Ovary (tissue), 3 donors: ENCODE measurements around the gene SHISA2.
"Not testable (repeated sequence)": the region's sequence is repeated elsewhere in the genome, so short reads cannot be mapped to it uniquely, and the experiment has no call there.

Source experiments
- CTCF ChIP-seq, 3 donors: fragments of 450-650 bp in 2 of 3; fragments of 200-600 bp in 1 of 3; IDR thresholded peaks; one replicate each; pipeline versions ENCODE4 v1.5.1 to v1.8.0; 2016 to 2022; ENCODE audit warnings: antibody characterized with exemption in 3 of 3, mild to moderate bottlenecking in 1 of 3
- POLR2A ChIP-seq: fragments of 450-650 bp; IDR thresholded peaks from one replicate; pipeline ENCODE4 v1.6.1; 2017; ENCODE audit warnings: antibody characterized with exemption, mild to moderate bottlenecking, moderate library complexity
- donor health status: DM: no; HTN: no; CAD: no.

GRCh38 chr13:26066492-26066891 lies 14.7 kb upstream of the SHISA2 start:
- not testable (repeated sequence) for TF ChIP-seq CTCF (IDR thresholded peaks at IDR 0.05); POLR2A
